CD4-positive, alpha-beta T cell (primary cell): Measurements from ENCODE around the gene ACBD6. TPM values are rescaled to one million over a fixed set of nuclear protein-coding genes. Genes with fewer than 3 reads are reported as not detected.

Source experiments
- ATAC-seq: fragments of 200-7000 bp; cut with Tn5 transposase; one replicate; pipeline ENCODE4 v1.10.0; 2022; ENCODE audit warnings: mild to moderate bottlenecking; ENCODE audit not compliant: poor library complexity
- CTCF ChIA-PET: fragments of 350-600 bp; sonication (Branson Sonifier 250); formaldehyde crosslinking; loops from one replicate; lab custom pipeline; 2021; ENCODE audit warnings: antibody characterized with exemption, inconsistent platforms; lab: Charles Lee
- POLR2A ChIA-PET: fragments of 350-600 bp; sonication (Branson Sonifier 250); formaldehyde crosslinking; loops from one replicate; lab custom pipeline; 2021; ENCODE audit warnings: antibody characterized with exemption, inconsistent platforms; lab: Charles Lee
- DNase-seq, 14 experiments: peaks; one replicate each; pipeline ENCODE4 v3.0.0-alpha.2; 2013 to 2020; ENCODE audit warnings: mixed read lengths in 2 of 14
- H3K27ac ChIP-seq, 2 donors: one replicate each; pipeline versions ENCODE4 v1.5.1 to v1.7.0; 2013; ENCODE audit warnings: low read length in 2 of 2, low read depth in 1 of 2, mild to moderate bottlenecking in 1 of 2
- H3K27me3 ChIP-seq, 2 experiments: 1 replicate in 1 of 2; 2 replicates in 1 of 2; pipeline versions ENCODE4 v1.6.1 to v1.7.0; 2013; ENCODE audit warnings: low read length in 2 of 2, control low read depth in 1 of 2, mild to moderate bottlenecking in 1 of 2, moderate library complexity in 1 of 2; ENCODE audit not compliant: insufficient read depth in 2 of 2, control insufficient read depth in 1 of 2
- H3K36me3 ChIP-seq: one replicate; pipeline ENCODE4 v1.6.1; 2013; ENCODE audit warnings: low read length, control low read depth; ENCODE audit not compliant: insufficient read depth
- H3K4me1 ChIP-seq: one replicate; pipeline ENCODE4 v1.6.1; 2013; ENCODE audit warnings: low read length, control low read depth; ENCODE audit not compliant: insufficient read depth
- H3K4me3 ChIP-seq: one replicate; pipeline ENCODE4 v1.5.1; 2013; ENCODE audit warnings: mild to moderate bottlenecking, low read length, moderate library complexity
- H3K9me3 ChIP-seq, 2 experiments: 1 replicate in 1 of 2; 2 replicates in 1 of 2; pipeline versions ENCODE4 v1.6.1 to v1.7.0; 2013; ENCODE audit warnings: low read length in 2 of 2, mild to moderate bottlenecking in 2 of 2, control low read depth in 1 of 2, moderate library complexity in 1 of 2; ENCODE audit not compliant: control insufficient read depth in 1 of 2, insufficient read depth in 1 of 2
- H3K27ac Mint-ChIP-seq: one replicate; pipeline ENCODE4 v1.8.0; 2020; ENCODE audit warnings: mixed read lengths
- H3K27me3 Mint-ChIP-seq: one replicate; pipeline ENCODE4 v1.8.0; 2021; ENCODE audit warnings: mixed read lengths
- H3K36me3 Mint-ChIP-seq: one replicate; pipeline ENCODE4 v1.8.0; 2021; ENCODE audit warnings: low read depth, mixed read lengths
- H3K4me1 Mint-ChIP-seq: one replicate; pipeline ENCODE4 v1.8.0; 2021; ENCODE audit warnings: low read depth, mixed read lengths
- H3K4me3 Mint-ChIP-seq: one replicate; pipeline ENCODE4 v1.8.0; 2020; ENCODE audit warnings: mild to moderate bottlenecking, mixed read lengths
- H3K9me3 Mint-ChIP-seq: one replicate; pipeline ENCODE4 v1.8.0; 2020; ENCODE audit warnings: mixed read lengths
- intact Hi-C, 2 experiments: fragments of 100-400 bp; cut with DNase I in 1 of 2; cut with micrococcal nuclease in 1 of 2; formaldehyde crosslinking; loops; one replicate each; pipeline versions ENCODE4 v1.15.1 to v1.9.0; 2023 to 2025; cut with DNase I, micrococcal nuclease
- total RNA-seq, 174 experiments: library from RNA in 2 of 174; stranded (reverse) in 2 of 174; gene quantifications; one replicate each; pipeline ENCODE4 v1.2.3 and lab custom pipeline; 2021 to 2026
- TF ChIP-seq, protein P1 (sequence below): fragments of 200-600 bp; IDR thresholded peaks from one replicate; pipeline ENCODE4 v1.8.0; 2022; ENCODE audit warnings: antibody characterized with exemption, mild to moderate bottlenecking

Gene ACBD6
- total RNA-seq, 2 experiments from 2014 or later, result 28.2 to 28.8 TPM

DNA sequence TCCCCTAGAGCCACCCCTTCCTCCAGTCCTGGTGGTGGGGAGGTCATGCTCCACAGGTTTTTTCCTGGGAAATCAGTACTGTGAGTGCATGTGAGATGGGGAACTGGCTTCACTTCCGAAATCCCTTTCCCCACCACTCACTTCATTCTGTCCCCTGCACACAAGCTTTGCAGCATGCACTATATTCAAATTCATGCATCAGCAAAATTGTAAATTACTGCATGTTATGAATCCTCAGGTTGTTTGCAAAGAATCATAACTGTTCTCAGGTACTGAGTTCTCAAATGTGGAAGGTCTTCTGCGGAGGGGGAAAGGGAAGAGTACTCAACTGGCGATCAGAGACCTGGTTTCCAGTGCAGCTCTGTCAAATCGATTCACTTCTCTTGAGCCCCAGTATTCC lies 230.0 kb downstream of the ACBD6 start:
- Mint-ChIP-seq H3K9me3 (no peaks in the 10 kb centered on the region), H3K4me1 (no peaks in the 10 kb centered on the region), H3K27me3 (no peaks in the 10 kb centered on the region), H3K4me3 (no peak overlapping the region), H3K27ac (no peak overlapping the region), H3K36me3 (peaks cover 21% of the 10 kb centered on the region)
- H3K9me3 ChIP-seq, result no peaks in the 10 kb centered on the region
- peaks cover 4% of the 10 kb centered on the region for H3K36me3 ChIP-seq
- CTCF ChIA-PET, result no interaction called here
- no peaks in the 10 kb centered on the region for H3K4me1 ChIP-seq
- ATAC-seq (no peak), DNase-seq (no peak)
- intact Hi-C loops, result no loop called here
- TF ChIP-seq, protein P1, sequence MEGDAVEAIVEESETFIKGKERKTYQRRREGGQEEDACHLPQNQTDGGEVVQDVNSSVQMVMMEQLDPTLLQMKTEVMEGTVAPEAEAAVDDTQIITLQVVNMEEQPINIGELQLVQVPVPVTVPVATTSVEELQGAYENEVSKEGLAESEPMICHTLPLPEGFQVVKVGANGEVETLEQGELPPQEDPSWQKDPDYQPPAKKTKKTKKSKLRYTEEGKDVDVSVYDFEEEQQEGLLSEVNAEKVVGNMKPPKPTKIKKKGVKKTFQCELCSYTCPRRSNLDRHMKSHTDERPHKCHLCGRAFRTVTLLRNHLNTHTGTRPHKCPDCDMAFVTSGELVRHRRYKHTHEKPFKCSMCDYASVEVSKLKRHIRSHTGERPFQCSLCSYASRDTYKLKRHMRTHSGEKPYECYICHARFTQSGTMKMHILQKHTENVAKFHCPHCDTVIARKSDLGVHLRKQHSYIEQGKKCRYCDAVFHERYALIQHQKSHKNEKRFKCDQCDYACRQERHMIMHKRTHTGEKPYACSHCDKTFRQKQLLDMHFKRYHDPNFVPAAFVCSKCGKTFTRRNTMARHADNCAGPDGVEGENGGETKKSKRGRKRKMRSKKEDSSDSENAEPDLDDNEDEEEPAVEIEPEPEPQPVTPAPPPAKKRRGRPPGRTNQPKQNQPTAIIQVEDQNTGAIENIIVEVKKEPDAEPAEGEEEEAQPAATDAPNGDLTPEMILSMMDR, result no peak
- no peak overlapping the region for H3K27ac ChIP-seq
- H3K27me3 ChIP-seq, result no peaks in the 10 kb centered on the region
- POLR2A ChIA-PET, result no interaction called here
- H3K4me3 ChIP-seq, result no peak overlapping the region

DNA sequence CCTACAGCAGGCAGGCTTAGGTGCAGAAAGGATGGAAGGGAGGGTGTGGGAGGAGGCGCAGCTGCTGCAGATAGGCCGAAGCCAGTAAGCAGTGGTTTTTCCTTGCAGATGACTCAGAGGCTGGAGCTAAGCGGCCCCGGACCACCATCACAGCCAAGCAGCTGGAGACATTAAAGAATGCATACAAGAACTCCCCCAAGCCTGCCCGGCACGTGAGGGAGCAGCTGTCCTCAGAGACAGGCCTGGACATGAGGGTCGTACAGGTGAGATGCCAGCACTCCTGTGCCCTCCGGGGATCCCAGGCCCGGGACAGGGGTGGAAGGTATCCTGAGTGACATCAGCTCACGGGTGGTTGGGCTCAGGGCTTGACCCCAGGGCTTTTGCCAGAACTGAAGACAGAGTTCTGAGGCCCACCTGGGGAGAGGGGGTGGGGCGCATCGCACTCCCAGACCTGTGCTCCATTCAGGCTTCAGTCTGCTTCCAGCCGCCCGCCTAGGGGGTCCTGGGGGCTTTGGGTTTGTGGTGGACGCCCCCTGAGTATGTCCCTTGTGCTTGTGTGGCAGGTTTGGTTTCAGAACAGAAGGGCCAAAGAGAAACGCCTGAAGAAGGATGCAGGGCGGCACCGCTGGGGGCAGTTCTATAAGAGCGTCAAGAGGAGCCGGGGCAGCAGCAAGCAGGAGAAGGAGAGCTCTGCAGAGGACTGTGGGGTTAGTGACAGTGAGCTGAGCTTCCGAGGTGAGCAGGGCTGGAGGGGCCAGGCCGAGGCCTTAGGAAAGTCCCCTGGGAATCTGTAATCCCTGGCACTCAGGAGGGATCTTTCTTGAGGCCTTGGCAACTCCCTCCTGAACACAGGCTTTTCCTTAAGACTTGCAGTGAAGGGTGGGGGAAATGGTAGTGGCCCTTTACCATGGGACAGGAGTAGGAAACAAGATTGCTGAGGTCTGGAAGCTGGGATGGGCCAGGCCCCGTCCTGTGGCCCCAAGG lies 230.8 kb downstream of the ACBD6 start:
- Histone ChIP-seq H3K27ac (no peak overlapping the region), H3K4me3 (no peak overlapping the region), H3K27me3 (no peaks in the 10 kb centered on the region), H3K9me3 (no peaks in the 10 kb centered on the region), H3K36me3 (peaks cover 4% of the 10 kb centered on the region), H3K4me1 (no peaks in the 10 kb centered on the region)
- Mint-ChIP-seq H3K27ac (no peak overlapping the region), H3K27me3 (no peaks in the 10 kb centered on the region), H3K36me3 (peaks cover 13% of the 10 kb centered on the region), H3K4me3 (no peak overlapping the region), H3K9me3 (no peaks in the 10 kb centered on the region), H3K4me1 (no peaks in the 10 kb centered on the region)
- DNase-seq, result no peak
- TF ChIP-seq, protein P1, result no peak
- CTCF ChIA-PET, result no interaction called here
- POLR2A ChIA-PET, result no interaction called here
- intact Hi-C loops, result no loop called here
- no peak for ATAC-seq

DNA sequence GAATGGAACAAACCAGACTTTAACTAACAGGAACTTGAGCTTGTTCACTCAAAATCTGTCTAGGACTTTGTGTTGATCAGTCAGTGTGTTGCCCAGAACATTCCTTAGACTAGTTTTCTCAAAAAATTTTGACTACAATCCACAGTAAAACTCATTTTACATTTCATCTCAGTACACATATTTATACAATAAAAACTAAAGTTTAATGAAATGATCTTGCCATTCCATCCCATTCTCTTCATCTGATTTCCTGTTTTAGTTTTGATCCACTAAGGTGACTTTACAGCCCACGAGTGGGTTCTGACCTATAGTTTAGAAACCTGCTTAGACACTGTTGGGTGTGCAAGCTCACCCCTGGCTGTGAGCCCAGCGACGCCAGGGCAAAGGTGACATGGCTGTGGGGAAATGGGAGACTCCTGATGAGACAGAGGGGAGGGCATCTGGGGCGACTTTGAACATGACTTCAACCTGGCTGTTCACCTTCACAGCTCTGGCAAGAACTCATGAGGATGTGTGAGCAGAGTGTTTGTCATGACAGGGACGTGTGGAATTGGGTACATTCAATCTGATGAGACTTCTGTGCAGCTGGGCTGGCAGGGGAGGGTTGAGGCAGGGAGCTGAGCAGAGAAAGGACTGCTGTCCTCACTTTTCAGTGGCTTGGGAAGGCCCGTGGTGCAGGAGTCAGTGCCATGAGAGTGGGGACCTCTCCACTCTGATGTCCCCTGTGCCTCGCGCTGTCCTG lies 231.7 kb downstream of the ACBD6 start:
- H3K4me3 ChIP-seq, result no peak overlapping the region
- intact Hi-C loops, result no loop called here
- ChIA-PET POLR2A (no interaction called here), CTCF (interaction anchor here (1.5 kb wide), 1 partner anchor 11 kb away, joined by 3 read pairs; no protein-coding TSS in a partner anchor)
- DNase-seq, result no peak
- Mint-ChIP-seq H3K4me1 (no peaks in the 10 kb centered on the region), H3K27ac (no peak overlapping the region), H3K36me3 (peaks cover 11% of the 10 kb centered on the region), H3K27me3 (no peaks in the 10 kb centered on the region), H3K9me3 (no peaks in the 10 kb centered on the region), H3K4me3 (no peak overlapping the region)
- no peaks in the 10 kb centered on the region for H3K27me3 ChIP-seq
- H3K4me1 ChIP-seq, result no peaks in the 10 kb centered on the region
- ATAC-seq, result no peak
- H3K36me3 ChIP-seq, result peaks cover 4% of the 10 kb centered on the region
- no peaks in the 10 kb centered on the region for H3K9me3 ChIP-seq
- TF ChIP-seq, protein P1, result no peak
- no peak overlapping the region for H3K27ac ChIP-seq
